H1 (cell line): ENCODE measurements around the gene POLE4. TPM values are rescaled to one million over a fixed set of nuclear protein-coding genes. Genes with fewer than 3 reads are reported as not detected.

Experiments used
- CTCF ChIA-PET: fragments of 300-600 bp; sonication (Branson Sonifier 250); formaldehyde crosslinking; loops from one replicate; lab custom pipeline; 2021; ENCODE audit not compliant: partially characterized antibody; lab: Charles Lee
- POLR2A ChIA-PET: fragments of 300-600 bp; sonication (Branson Sonifier 250); formaldehyde crosslinking; loops from one replicate; lab custom pipeline; 2021; ENCODE audit warnings: inconsistent platforms; ENCODE audit not compliant: partially characterized antibody; lab: Charles Lee
- DNase-seq, 2 experiments: peaks; one replicate each; pipeline versions ENCODE4 v3.0.0 to v3.0.0-alpha.2; 2010 to 2022; ENCODE audit warnings: low spot score in 2 of 2, low read depth in 1 of 2, mixed read lengths in 1 of 2
- FAIRE-seq: peaks from 2 replicates; lab custom pipeline; 2011; peaks lifted over from hg19 to GRCh38; lab: Jason Lieb, UNC
- H2AFZ ChIP-seq: 2 replicates; pipeline ENCODE4 v1.8.1; 2012; ENCODE audit warnings: low read length, inconsistent platforms
- H2AK5ac ChIP-seq: 2 replicates; pipeline ENCODE4 v1.6.1; 2013; ENCODE audit warnings: low read depth, low read length
- H2BK120ac ChIP-seq: replicated peaks from 2 replicates; pipeline ENCODE3; 2013; ENCODE audit warnings: low read depth, low read length, inconsistent platforms
- H2BK12ac ChIP-seq: 2 replicates; pipeline ENCODE4 v1.6.1; 2013; ENCODE audit warnings: low read depth, low read length
- H2BK15ac ChIP-seq: 2 replicates; pipeline ENCODE4 v1.6.1; 2013; ENCODE audit warnings: low read length
- H2BK20ac ChIP-seq: 2 replicates; pipeline ENCODE4 v1.6.1; 2013; ENCODE audit warnings: low read length
- H2BK5ac ChIP-seq: 2 replicates; pipeline ENCODE4 v1.6.1; 2013; ENCODE audit warnings: low read depth, low read length
- H3K14ac ChIP-seq: 2 replicates; pipeline ENCODE4 v1.6.1; 2013; ENCODE audit warnings: inconsistent platforms; ENCODE audit not compliant: insufficient read length
- H3K18ac ChIP-seq: 2 replicates; pipeline ENCODE4 v1.6.1; 2013; ENCODE audit warnings: low read length; ENCODE audit errors: extremely low read depth
- H3K23ac ChIP-seq: 2 replicates; pipeline ENCODE4 v1.6.1; 2013; ENCODE audit warnings: inconsistent platforms; ENCODE audit not compliant: insufficient read length
- H3K23me2 ChIP-seq: 2 replicates; pipeline ENCODE4 v1.6.1; 2013; ENCODE audit warnings: low read depth, low read length
- H3K27ac ChIP-seq: 2 replicates; pipeline ENCODE4 v1.6.1; 2011; ENCODE audit warnings: low read depth, low read length, inconsistent platforms
- H3K27me3 ChIP-seq, 4 experiments: replicated peaks in 1 of 4; 1 replicate in 1 of 4; 2 replicates in 3 of 4; pipeline versions ENCODE4 v1.6.1 to v1.8.1; 2011 to 2013; ENCODE audit warnings: low read length in 3 of 4, mild to moderate bottlenecking in 3 of 4, inconsistent platforms in 2 of 4, mixed read lengths in 2 of 4, moderate library complexity in 1 of 4; ENCODE audit not compliant: control insufficient read depth in 3 of 4, insufficient read depth in 3 of 4; ENCODE audit errors: extremely low read depth in 1 of 4
- H3K36me3 ChIP-seq, 4 experiments: 2 replicates each; pipeline versions ENCODE4 v1.6.1 to v1.8.1; 2011 to 2013; ENCODE audit warnings: mild to moderate bottlenecking in 4 of 4, low read length in 3 of 4, moderate library complexity in 2 of 4, control low read depth in 1 of 4, inconsistent platforms in 1 of 4; ENCODE audit not compliant: insufficient read depth in 4 of 4, control insufficient read depth in 2 of 4
- H3K4ac ChIP-seq: replicated peaks from 2 replicates; pipeline ENCODE3; 2013; ENCODE audit warnings: low read length, low read depth, mixed read lengths, inconsistent platforms; ENCODE audit not compliant: insufficient read length
- H3K4me1 ChIP-seq, 4 experiments: replicated peaks in 1 of 4; 1 replicate in 1 of 4; 2 replicates in 3 of 4; pipeline versions ENCODE4 v1.6.1 to v1.8.1; 2011 to 2013; ENCODE audit warnings: low read length in 3 of 4, inconsistent platforms in 2 of 4, mixed read lengths in 1 of 4; ENCODE audit not compliant: insufficient read depth in 4 of 4, control insufficient read depth in 3 of 4
- H3K4me2 ChIP-seq, 2 experiments: 2 replicates each; pipeline versions ENCODE4 v1.6.1 to v1.8.1; 2011 to 2013; ENCODE audit warnings: low read depth in 2 of 2, low read length in 2 of 2, control low read depth in 1 of 2, inconsistent platforms in 1 of 2, mild to moderate bottlenecking in 1 of 2; ENCODE audit not compliant: insufficient read depth in 1 of 2
- H3K4me3 ChIP-seq, 4 experiments: fragments of 200-600, 300-600 bp in 1 of 4; sonication (generic), shearing (Covaris generic), sonication (Bioruptor Twin) in 1 of 4; 2 replicates each; pipeline versions ENCODE4 v1.5.1 to v1.8.1; 2011 to 2016; ENCODE audit warnings: low read length in 4 of 4, low read depth in 3 of 4, control low read depth in 2 of 4, inconsistent platforms in 2 of 4, mild to moderate bottlenecking in 2 of 4, mixed read lengths in 1 of 4, moderate library complexity in 1 of 4; ENCODE audit not compliant: insufficient read depth in 2 of 4; ENCODE audit errors: extremely low read depth in 1 of 4
- H3K56ac ChIP-seq: replicated peaks from 2 replicates; pipeline ENCODE3; 2013; ENCODE audit warnings: low read depth, mild to moderate bottlenecking, mixed read lengths, low read length, inconsistent platforms; ENCODE audit not compliant: insufficient read length
- H3K79me1 ChIP-seq: 2 replicates; pipeline ENCODE4 v1.6.1; 2013; ENCODE audit warnings: low read depth, low read length, control low read depth
- H3K79me2 ChIP-seq, 2 experiments: 2 replicates each; pipeline versions ENCODE4 v1.6.1 to v1.8.1; 2012 to 2013; ENCODE audit warnings: low read length in 2 of 2, mild to moderate bottlenecking in 2 of 2, inconsistent platforms in 1 of 2; ENCODE audit not compliant: insufficient read depth in 2 of 2, control insufficient read depth in 1 of 2
- H3K9ac ChIP-seq, 4 experiments: replicated peaks in 1 of 4; 1 replicate in 1 of 4; 2 replicates in 3 of 4; pipeline versions ENCODE4 v1.6.1 to v1.8.1; 2011 to 2013; ENCODE audit warnings: low read depth in 3 of 4, low read length in 3 of 4, control low read depth in 2 of 4, mild to moderate bottlenecking in 2 of 4, moderate library complexity in 2 of 4, inconsistent platforms in 1 of 4; ENCODE audit errors: extremely low read depth in 1 of 4
- H3K9me3 ChIP-seq, 2 experiments: 2 replicates each; pipeline versions ENCODE4 v1.6.1 to v1.8.1; 2012 to 2013; ENCODE audit warnings: mild to moderate bottlenecking in 2 of 2, moderate library complexity in 2 of 2, control low read depth in 1 of 2, inconsistent platforms in 1 of 2, low read depth in 1 of 2, low read length in 1 of 2, mixed read lengths in 1 of 2; ENCODE audit not compliant: insufficient read depth in 2 of 2
- H4K20me1 ChIP-seq, 2 experiments: replicated peaks in 1 of 2; 2 replicates each; pipeline versions ENCODE3 to v1.8.1; 2011 to 2013; ENCODE audit warnings: inconsistent platforms in 2 of 2, low read length in 2 of 2, mild to moderate bottlenecking in 1 of 2; ENCODE audit not compliant: insufficient read depth in 2 of 2, control insufficient read depth in 1 of 2
- H4K5ac ChIP-seq: 2 replicates; pipeline ENCODE4 v1.6.1; 2013; ENCODE audit warnings: low read length, low read depth, mixed read lengths, inconsistent platforms; ENCODE audit not compliant: insufficient read length
- H4K8ac ChIP-seq: 2 replicates; pipeline ENCODE4 v1.8.0; 2013; ENCODE audit warnings: mild to moderate bottlenecking, moderate library complexity, low read length, inconsistent platforms; ENCODE audit not compliant: insufficient read depth; ENCODE audit errors: extremely low read depth
- H4K91ac ChIP-seq: replicated peaks from 2 replicates; pipeline ENCODE3; 2013; ENCODE audit warnings: low read length, mixed read lengths, inconsistent platforms; ENCODE audit not compliant: insufficient read length
- ASH2L ChIP-seq: fragments of 200-600, 300-600 bp; sonication (generic); IDR thresholded peaks from one replicate; pipeline ENCODE4 v1.7.1; 2017; ENCODE audit warnings: low read length
- CEBPB ChIP-seq: IDR thresholded peaks from 2 replicates; pipeline ENCODE4 v1.6.1; 2012; ENCODE audit warnings: low read depth, low read length
- GABPA ChIP-seq: IDR thresholded peaks from 2 replicates; pipeline ENCODE4 v1.6.1; 2011; ENCODE audit warnings: mild to moderate bottlenecking, low read length, moderate library complexity, borderline replicate concordance; ENCODE audit not compliant: insufficient read depth
- KDM5A ChIP-seq: fragments of 200-600 bp; IDR thresholded peaks from 2 replicates; pipeline ENCODE4 v1.7.1; 2012; ENCODE audit warnings: mild to moderate bottlenecking, low read length, inconsistent platforms, mixed read lengths
- POU5F1 ChIP-seq: IDR thresholded peaks from 2 replicates; pipeline ENCODE4 v1.6.1; 2011; ENCODE audit warnings: low read depth, mild to moderate bottlenecking, low read length, moderate library complexity
- RAD21 ChIP-seq, 2 experiments: IDR thresholded peaks in 1 of 2; conservative IDR thresholded peaks in 1 of 2; 2 replicates each; pipeline ENCODE4 v1.6.1; 2011; ENCODE audit warnings: low read depth in 2 of 2, low read length in 2 of 2, improper control_type of control experiment in 1 of 2, inconsistent platforms in 1 of 2, mild to moderate bottlenecking in 1 of 2, moderate library complexity in 1 of 2
- RBBP5 ChIP-seq: IDR thresholded peaks from 2 replicates; pipeline ENCODE4 v1.7.1; 2012; ENCODE audit warnings: low read depth, mild to moderate bottlenecking, inconsistent platforms, low read length, moderate library complexity, borderline replicate concordance
- WGBS, 2 experiments: shearing (Covaris generic) in 1 of 2; methylation state at CpG; one replicate each; pipeline versions ENCODE4 v1.1.6 to v1.1.7; 2013 to 2015; ENCODE audit warnings: low lambda C conversion rate in 2 of 2, mixed read lengths in 2 of 2, inconsistent platforms in 1 of 2, low coverage in 1 of 2, missing lambda C conversion rate in 1 of 2; ENCODE audit not compliant: insufficient replicate concordance in 2 of 2, insufficient coverage in 1 of 2, insufficient read length in 1 of 2; ENCODE audit errors: extremely low coverage in 1 of 2, missing lambda C conversion rate in 1 of 2; 5-methylcytosine and 5-hydroxymethylcytosine counted together
- polyA plus RNA-seq, 7 experiments: library from polyadenylated mRNA; depleted of rRNA in 3 of 7; stranded (reverse) in 5 of 7; unstranded in 2 of 7; fragments of >200 nt in 5 of 7; fragments of 200-250 nt in 2 of 7; gene quantifications; 1 replicate in 5 of 7; 2 replicates in 1 of 7; 4 replicates in 1 of 7; pipeline versions ENCODE4 v1.2.1 to v1.2.3, GENCODE V29; 2011 to 2013; ENCODE audit warnings: missing spikeins in 2 of 7, mixed read lengths in 2 of 7
- total RNA-seq: library from RNA; stranded (reverse); fragmentation: NEBNext Ultra II Directional; extraction: Animal tissue kit (Norgen Biotek cat#: 25700); gene quantifications from 2 replicates; pipeline ENCODE4 v1.2.1, GENCODE V29; 2021

The POLE4 gene
- total and polyA plus RNA-seq, 2 of the 8 experiments (the other 6 are each of a cell fraction or from before 2014, with no cell fraction given), result 16.7 to 44.7 TPM

- DNase-seq, result no peak
- no peak overlapping the region for H3K4me3 ChIP-seq
- H2AK5ac ChIP-seq, result no peak overlapping the region
- no peak overlapping the region for H4K91ac ChIP-seq
- H3K4me1 ChIP-seq, result no peaks in the 10 kb centered on the region
- no peak overlapping the region for H2AFZ ChIP-seq
- H2BK15ac ChIP-seq, result no peak overlapping the region
- 91% methylated on average over 4 of the region's 4 CpGs; no CpG with 5 or more reads in 1 of the 2 experiments for WGBS, 2 experiments
- no peak overlapping the region for H2BK12ac ChIP-seq
- no peak overlapping the region for H3K9ac ChIP-seq
- H3K14ac ChIP-seq, result no peak overlapping the region
- no peaks in the 10 kb centered on the region for H3K27me3 ChIP-seq
- no peaks in the 10 kb centered on the region for H3K23me2 ChIP-seq
- no peak overlapping the region for H3K18ac ChIP-seq
- TF ChIP-seq ASH2L (no peak), POU5F1 (no peak), GABPA (no peak), KDM5A (no peak), RAD21 (IDR thresholded peaks at IDR 0.05 in 1 of 2, conservative IDR thresholded peaks at IDR 0.05 in 1 of 2; ENCODE audit: low read depth in 2 of 2, low read length in 2 of 2) (peak in 1 of 2 experiments; percentile 16; a peak in 2 of 4 replicates), RBBP5 (no peak), CEBPB (no peak)
- TF ChIP-seq, all 59 proteins: peak for 1
- ChIA-PET POLR2A (no interaction called here), CTCF (interaction anchor here (1.1 to 1.6 kb wide), 4 partner anchors 12 to 57 kb away, joined by 3 to 11 read pairs (median 3); no protein-coding TSS in a partner anchor)
- Histone ChIP-seq H4K8ac (no peak overlapping the region), H3K23ac (no peak overlapping the region), H2BK20ac (no peak overlapping the region), H3K9me3 (no peaks in the 10 kb centered on the region), H3K36me3 (no peaks in the 10 kb centered on the region), H3K79me1 (no peaks in the 10 kb centered on the region), H2BK5ac (no peak overlapping the region), H4K20me1 (no peaks in the 10 kb centered on the region), H3K56ac (no peak overlapping the region), H3K4ac (no peak overlapping the region), H2BK120ac (no peak overlapping the region), H3K4me2 (no peak overlapping the region), H3K27ac (no peak overlapping the region), H3K79me2 (no peaks in the 10 kb centered on the region), H4K5ac (no peak overlapping the region)
- no peak for FAIRE-seq
Measured at GRCh38 chr2:75007819-75008218, 49.4 kb downstream of the POLE4 start.
